ENCODE data around the gene CPNE7. TPM values are rescaled to one million over a fixed set of nuclear protein-coding genes. Genes with fewer than 3 reads are reported as not detected.

CPNE7 gene
- total and polyA plus RNA-seq, 8 donors, result 0.92 to 6.2 (median 1.8) TPM; not detected in 1

GRCh38 chr16:89620406-89620841 is 44.9 kb downstream of the CPNE7 start:
- H3K27me3 ChIP-seq, result peaks cover 0 to 84% (median 7%) of the 10 kb centered on the region in 3 donors

GRCh38 chr16:89621136-89621697 is 45.7 kb downstream of the CPNE7 start:
- peaks cover 0 to 5% (median 0%) of the 10 kb centered on the region in 4 donors for H3K4me1 ChIP-seq
- no peak for DNase-seq
- no peak for TF ChIP-seq POLR2A (IDR thresholded peaks at IDR 0.05)
- no peak for TF ChIP-seq POLR2AphosphoS5 (IDR thresholded peaks at IDR 0.05)
- TF ChIP-seq EP300 (IDR thresholded peaks at IDR 0.05), result no peak
- no peak for TF ChIP-seq CTCF (IDR thresholded peaks at IDR 0.05)
- H3K27ac ChIP-seq, result no peak overlapping the region
- 73 to 91% (median 82%) methylated on average over 13 to 18 of the region's 18 CpGs for WGBS, 5 donors
- no peaks in the 10 kb centered on the region for H3K9me3 ChIP-seq
- H3K36me3 ChIP-seq, result no peaks in the 10 kb centered on the region
- H3K27me3 ChIP-seq, result peaks cover 0 to 84% (median 5%) of the 10 kb centered on the region in 3 donors
- intact Hi-C loops (cut with DNase I; ENCODE audit: low total_unique reads), result no loop called here
- no peak overlapping the region for H3K4me3 ChIP-seq

More at GRCh38 chr16:89620406-89620841, 44.9 kb downstream of the CPNE7 start:
- no peak overlapping the region for H3K4me3 ChIP-seq
- H3K9me3 ChIP-seq, result no peaks in the 10 kb centered on the region
- H3K4me1 ChIP-seq, result peaks cover 0 to 5% (median 1%) of the 10 kb centered on the region in 4 donors
- no peak for DNase-seq
- H3K27ac ChIP-seq, result no peak overlapping the region
- TF ChIP-seq POLR2A (IDR thresholded peaks at IDR 0.05), result no peak
- no peak for TF ChIP-seq EP300 (IDR thresholded peaks at IDR 0.05)
- no peak for TF ChIP-seq POLR2AphosphoS5 (IDR thresholded peaks at IDR 0.05)
- TF ChIP-seq CTCF (IDR thresholded peaks at IDR 0.05), result no peak
- WGBS, 5 donors, result 71 to 83% (median 79%) methylated on average over 9 to 16 of the region's 16 CpGs
- intact Hi-C loops (cut with DNase I; ENCODE audit: low total_unique reads), result no loop called here
- no peaks in the 10 kb centered on the region for H3K36me3 ChIP-seq

GRCh38 chr16:89621698-89622409 is 46.3 kb downstream of the CPNE7 start:
- H3K9me3 ChIP-seq, result no peaks in the 10 kb centered on the region
- no peak for TF ChIP-seq EP300 (IDR thresholded peaks at IDR 0.05)
- no peak for TF ChIP-seq POLR2AphosphoS5 (IDR thresholded peaks at IDR 0.05)
- TF ChIP-seq POLR2A (IDR thresholded peaks at IDR 0.05), result no peak
- no peak for TF ChIP-seq CTCF (IDR thresholded peaks at IDR 0.05)
- DNase-seq, result peak in 1 of 2 donors; percentile 43
- no peak overlapping the region for H3K27ac ChIP-seq
- no peak overlapping the region for H3K4me3 ChIP-seq
- H3K4me1 ChIP-seq, result peaks cover 0 to 2% (median 0%) of the 10 kb centered on the region in 4 donors
- intact Hi-C loops (cut with DNase I; ENCODE audit: low total_unique reads), result no loop called here
- no peaks in the 10 kb centered on the region for H3K36me3 ChIP-seq
- 52 to 68% (median 55%) methylated on average over 27 to 32 of the region's 32 CpGs for WGBS, 5 donors
- H3K27me3 ChIP-seq, result peaks cover 0 to 78% (median 5%) of the 10 kb centered on the region in 3 donors

GRCh38 chr16:89623511-89624261 is 48.1 kb downstream of the CPNE7 start:
- 47 to 65% (median 64%) methylated on average over 28 of the region's 28 CpGs for WGBS, 5 donors
- Histone ChIP-seq H3K27me3 (peaks cover 0 to 65% (median 5%) of the 10 kb centered on the region in 3 donors), H3K36me3 (no peaks in the 10 kb centered on the region), H3K9me3 (no peaks in the 10 kb centered on the region), H3K4me1 (no peaks in the 10 kb centered on the region), H3K27ac (peak overlapping the region in 3 of 5 donors; percentile 0 to 12 (median 8)), H3K4me3 (no peak overlapping the region)
- intact Hi-C loops (cut with DNase I; ENCODE audit: low total_unique reads), result no loop called here
- TF ChIP-seq CTCF (IDR thresholded peaks at IDR 0.05) (no peak), POLR2AphosphoS5 (IDR thresholded peaks at IDR 0.05) (no peak), EP300 (IDR thresholded peaks at IDR 0.05) (no peak), POLR2A (IDR thresholded peaks at IDR 0.05) (no peak)
- no peak for DNase-seq
